Stimulated activated CD4-positive, alpha-beta T cell treated with anti-CD3 and anti-CD28 coated beads, Interleukin-1b, Interleukin-23, amount 100 ng/mL, for 4 hours (primary cell): Measurements from ENCODE around the gene PPM1D.
A peak's percentile ranks its signal among the peaks of the same experiment; 100 is the strongest.

ENCODE experiments used
- DNase-seq, 2 donors: peaks; one replicate each; pipeline ENCODE4 v3.0.0-alpha.2; 2020; ENCODE audit warnings: low read depth in 2 of 2

Gene PPM1D

GRCh38 chr17:60618854-60619526, 19.0 kb downstream of the PPM1D start:
- no peak for DNase-seq

GRCh38 chr17:60622961-60623360, 23.0 kb downstream of the PPM1D start:
- no peak for DNase-seq

- no peak for DNase-seq
Measured at GRCh38 chr17:60623415-60623814, 23.4 kb downstream of the PPM1D start.

GRCh38 chr17:60627124-60627523, 27.1 kb downstream of the PPM1D start:
- DNase-seq = no peak

- no peak for DNase-seq
Measured at GRCh38 chr17:60628252-60628889, 28.4 kb downstream of the PPM1D start.

- DNase-seq = no peak
Measured at GRCh38 chr17:60629120-60629519, 29.1 kb downstream of the PPM1D start.

- no peak for DNase-seq
Measured at GRCh38 chr17:60630352-60630751, 30.4 kb downstream of the PPM1D start.

GRCh38 chr17:60631119-60631518, 31.1 kb downstream of the PPM1D start:
- DNase-seq = no peak

- DNase-seq = no peak
Measured at GRCh38 chr17:60637683-60638082, 37.7 kb downstream of the PPM1D start.

GRCh38 chr17:60639019-60639330, 39.0 kb downstream of the PPM1D start:
- DNase-seq = no peak

- DNase-seq = no peak
Measured at GRCh38 chr17:60640503-60640902, 40.5 kb downstream of the PPM1D start.

GRCh38 chr17:60641126-60641525, 41.1 kb downstream of the PPM1D start:
- DNase-seq = no peak

- peak in 1 of 2 donors; percentile 8 for DNase-seq
Measured at GRCh38 chr17:60641810-60642220, 41.8 kb downstream of the PPM1D start.

GRCh38 chr17:60645918-60646523, 46.0 kb downstream of the PPM1D start:
- no peak for DNase-seq

GRCh38 chr17:60646701-60647100, 46.7 kb downstream of the PPM1D start:
- no peak for DNase-seq

- DNase-seq = no peak
Measured at GRCh38 chr17:60647705-60648104, 47.7 kb downstream of the PPM1D start.

GRCh38 chr17:60652454-60653247, 52.7 kb downstream of the PPM1D start:
- DNase-seq = no peak

- no peak for DNase-seq
Measured at GRCh38 chr17:60653569-60653968, 53.6 kb downstream of the PPM1D start.

- no peak for DNase-seq
Measured at GRCh38 chr17:60656499-60656898, 56.5 kb downstream of the PPM1D start.

- DNase-seq = no peak
Measured at GRCh38 chr17:60659156-60659555, 59.2 kb downstream of the PPM1D start.

- no peak for DNase-seq
Measured at GRCh38 chr17:60661489-60661888, 61.5 kb downstream of the PPM1D start.

GRCh38 chr17:60664022-60664421, 64.0 kb downstream of the PPM1D start:
- no peak for DNase-seq

- no peak for DNase-seq
Measured at GRCh38 chr17:60665602-60666001, 65.6 kb downstream of the PPM1D start.
